ENCODE data around the gene ARL15.
A peak's percentile ranks its signal among the peaks of the same experiment; 100 is the strongest.
"Not testable (repeated sequence)": the region's sequence is repeated elsewhere in the genome, so short reads cannot be mapped to it uniquely, and the experiment has no call there.

ARL15 gene

GRCh38 chr5:54084696-54085095, 225.7 kb downstream of the ARL15 start:
- DNase-seq: no peak

DNA sequence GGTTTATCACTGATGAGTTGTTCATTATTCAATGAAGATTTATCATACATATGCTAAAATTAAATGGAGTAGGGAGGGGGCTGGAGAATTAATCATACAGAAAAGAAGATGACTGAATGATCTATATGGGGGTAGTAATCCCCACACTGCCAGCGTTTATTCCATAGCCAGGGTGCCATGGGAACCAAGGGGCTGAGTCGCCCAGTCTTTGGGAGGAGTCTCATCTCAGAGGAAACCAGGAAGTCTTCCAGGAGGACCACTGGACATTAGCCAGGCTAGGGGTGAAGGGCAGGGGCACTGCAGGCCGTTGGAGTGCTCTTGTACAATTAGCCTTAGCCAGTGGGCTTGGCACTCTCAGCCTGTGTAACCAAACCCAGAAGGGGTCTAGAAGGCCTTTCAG, 226.5 kb downstream of the ARL15 start:
- no peak for DNase-seq

GRCh38 chr5:54083245-54083644, 227.1 kb downstream of the ARL15 start:
- no peak for DNase-seq

GRCh38 chr5:54081415-54081814, 229.0 kb downstream of the ARL15 start:
- DNase-seq: peak; percentile 71

DNA sequence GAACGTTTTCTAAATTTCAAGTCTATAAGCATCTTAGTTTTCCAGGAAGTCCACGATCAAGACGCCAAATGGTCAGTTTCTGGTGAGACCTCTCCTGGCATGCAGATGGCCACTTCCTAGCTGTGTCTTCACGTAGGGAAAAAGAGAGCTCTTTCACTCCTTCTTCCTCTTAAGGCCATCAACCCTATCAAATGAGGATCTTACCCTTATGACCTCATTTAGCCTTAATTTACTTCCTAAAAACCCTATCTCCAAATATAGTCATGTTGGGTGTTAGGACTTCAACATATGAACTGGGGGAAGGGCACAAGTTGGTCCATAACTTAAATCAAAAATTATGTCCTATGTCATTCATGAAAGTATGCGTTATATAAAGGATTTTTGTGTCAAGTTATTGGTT, 229.5 kb downstream of the ARL15 start:
- no peak for DNase-seq

DNA sequence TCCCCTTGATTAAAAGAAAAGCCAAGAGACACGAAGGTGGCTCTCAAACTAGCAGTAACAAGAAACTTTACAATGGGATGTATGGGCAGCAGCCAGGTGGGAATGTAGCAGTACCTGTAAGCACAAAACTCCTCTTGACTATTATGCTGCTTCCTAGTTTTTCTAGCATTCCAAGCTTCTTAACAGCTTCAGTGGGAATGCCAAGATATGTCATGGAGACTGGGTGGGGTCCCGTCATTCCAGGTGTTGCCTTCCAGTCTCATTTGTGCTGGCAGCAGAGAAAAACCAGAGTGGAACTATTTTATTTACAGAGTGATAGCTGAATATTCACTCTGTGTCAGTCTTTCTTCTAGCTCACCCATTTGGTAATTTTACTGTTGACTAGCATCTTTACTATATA, 236.6 kb downstream of the ARL15 start:
- DNase-seq: no peak

DNA sequence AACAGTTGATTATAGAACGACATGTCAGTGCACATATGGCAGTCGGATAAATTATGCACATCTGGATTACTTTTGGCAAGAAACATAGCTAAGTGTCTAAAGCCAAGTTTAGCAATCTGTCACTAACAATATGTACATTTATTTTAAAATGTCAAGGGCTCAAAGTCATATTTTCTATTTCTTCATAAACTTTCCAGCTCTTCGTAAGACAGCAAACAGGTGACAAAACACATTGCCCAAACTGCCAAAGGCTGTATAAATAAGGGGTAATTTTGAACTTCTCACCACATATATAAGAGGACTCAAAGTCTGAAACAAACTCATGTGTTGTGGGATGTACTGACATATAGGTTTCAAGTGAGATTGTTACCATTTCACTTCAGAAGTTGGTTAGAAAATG, 237.2 kb downstream of the ARL15 start:
- no peak for DNase-seq

DNA sequence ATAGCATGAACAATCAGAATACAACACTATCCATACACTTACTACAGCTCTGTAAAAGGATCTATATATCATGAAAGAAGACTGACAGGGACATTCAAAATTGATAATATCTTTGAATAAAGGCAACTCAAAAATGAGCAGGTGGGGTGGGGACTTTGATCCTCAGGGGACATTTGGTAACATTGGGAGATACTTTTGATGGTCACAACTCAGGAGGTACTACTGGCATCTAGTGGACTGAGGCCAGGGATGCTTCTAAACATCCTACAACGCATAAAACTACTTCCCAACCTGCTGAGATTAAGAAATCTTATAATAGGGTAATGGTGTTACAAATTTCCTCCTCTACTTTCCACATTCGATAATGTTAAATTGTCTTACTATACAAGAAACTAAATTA, 243.9 kb downstream of the ARL15 start:
- peak; percentile 10 for DNase-seq

- no peak for DNase-seq
Observed at GRCh38 chr5:54063817-54064216, 246.6 kb downstream of the ARL15 start.

DNA sequence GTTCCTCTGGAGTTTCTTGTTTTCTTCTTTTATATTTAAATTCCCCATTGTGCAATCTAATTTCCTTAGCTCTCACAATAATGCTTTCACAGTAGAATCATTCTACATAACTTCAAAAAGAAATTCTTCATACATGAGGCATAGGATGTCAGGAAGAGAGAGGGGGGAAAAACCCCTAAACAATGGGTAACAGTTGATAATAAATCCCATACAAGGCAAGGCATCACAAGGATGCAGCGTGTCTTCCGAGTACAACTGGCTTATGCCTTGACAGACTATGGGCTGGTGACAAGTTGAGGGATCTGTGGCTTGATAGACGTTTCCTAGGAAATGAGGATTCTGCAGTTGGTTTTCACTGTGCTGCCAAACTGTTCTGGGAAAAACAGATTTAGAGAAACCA, 247.4 kb downstream of the ARL15 start:
- no peak for DNase-seq

GRCh38 chr5:54060919-54061318, 249.5 kb downstream of the ARL15 start:
- not testable (repeated sequence) for DNase-seq

DNA sequence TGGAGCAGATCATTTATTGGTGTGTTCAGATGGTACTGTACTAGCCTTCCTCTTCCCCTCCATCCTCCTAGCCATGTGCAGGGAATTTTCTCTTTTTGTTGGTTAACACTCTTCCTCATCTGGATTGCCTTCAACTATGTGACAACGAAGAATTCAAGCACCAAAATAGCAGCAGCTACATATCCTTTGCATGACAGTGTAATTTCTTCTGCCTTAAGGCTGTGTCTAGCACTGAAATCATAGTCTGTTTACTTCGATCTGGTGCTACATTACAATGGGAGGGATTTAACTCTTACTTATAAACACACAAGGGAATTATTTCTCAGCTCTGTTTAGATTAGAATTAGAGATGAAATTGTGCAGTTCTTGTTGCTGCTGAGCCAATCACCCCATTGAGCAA, 260.4 kb downstream of the ARL15 start:
- no peak for DNase-seq

DNA sequence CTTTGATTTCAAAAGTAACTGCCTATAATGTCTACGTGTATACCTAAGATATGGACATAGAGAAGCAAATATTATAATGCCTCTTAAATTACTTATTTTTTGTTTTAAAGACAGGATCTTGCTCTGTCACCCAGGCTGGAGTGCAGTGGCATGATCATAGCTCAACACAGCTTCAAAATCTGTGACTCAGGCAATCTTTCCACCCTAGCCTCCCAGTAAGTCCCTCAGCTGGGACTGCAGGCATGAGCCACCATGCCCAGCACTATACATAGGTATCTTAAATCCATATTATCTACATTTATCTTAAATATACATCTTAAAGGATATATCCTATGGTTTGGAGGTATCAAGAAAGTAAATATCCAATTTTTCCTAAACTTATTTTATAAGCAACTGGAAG, 261.2 kb downstream of the ARL15 start:
- DNase-seq: no peak

GRCh38 chr5:54045077-54045792, 265.1 kb downstream of the ARL15 start:
- DNase-seq: no peak

DNA sequence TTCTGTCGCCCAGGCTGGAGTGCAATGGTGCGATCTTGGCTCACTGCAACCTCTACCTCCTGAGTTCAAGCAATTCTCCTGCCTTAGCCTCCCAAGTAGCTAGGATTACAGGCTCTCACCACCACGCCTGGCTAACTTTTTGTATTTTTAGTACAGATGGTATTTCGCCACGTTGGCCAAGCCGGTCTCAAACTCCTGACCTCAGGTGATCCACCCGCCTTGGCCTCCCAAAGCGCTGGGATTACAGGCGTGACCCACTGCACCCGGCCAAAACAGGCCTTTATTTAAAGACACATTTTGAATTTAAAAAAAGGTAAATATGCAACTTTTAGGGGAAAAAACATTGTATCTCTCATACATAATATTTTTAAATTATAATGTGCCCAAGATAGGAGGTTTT, 266.1 kb downstream of the ARL15 start:
- not testable (repeated sequence) for DNase-seq

- peak; percentile 27 for DNase-seq
Observed at GRCh38 chr5:54040804-54041203, 269.6 kb downstream of the ARL15 start.

DNA sequence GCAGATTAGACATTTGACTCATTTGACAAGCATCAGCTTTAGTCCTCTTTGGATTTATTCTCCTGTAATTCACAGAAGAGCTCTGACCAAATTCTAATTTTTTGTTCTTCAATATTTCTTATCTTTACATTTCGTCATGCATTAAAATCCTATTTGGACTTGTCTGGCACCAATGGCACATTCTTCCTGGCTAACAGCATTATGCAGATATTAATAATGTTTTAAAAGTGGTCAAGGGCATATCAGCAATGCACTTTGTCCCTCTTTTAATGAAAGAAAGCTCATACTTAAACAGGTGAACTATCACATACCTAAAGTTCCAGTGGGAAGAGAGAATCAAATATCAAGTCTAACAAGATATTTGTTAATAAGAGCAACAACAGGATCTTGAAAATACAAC, 270.4 kb downstream of the ARL15 start:
- no peak for DNase-seq

GRCh38 chr5:54037205-54037604, 273.2 kb downstream of the ARL15 start:
- no peak for DNase-seq

DNA sequence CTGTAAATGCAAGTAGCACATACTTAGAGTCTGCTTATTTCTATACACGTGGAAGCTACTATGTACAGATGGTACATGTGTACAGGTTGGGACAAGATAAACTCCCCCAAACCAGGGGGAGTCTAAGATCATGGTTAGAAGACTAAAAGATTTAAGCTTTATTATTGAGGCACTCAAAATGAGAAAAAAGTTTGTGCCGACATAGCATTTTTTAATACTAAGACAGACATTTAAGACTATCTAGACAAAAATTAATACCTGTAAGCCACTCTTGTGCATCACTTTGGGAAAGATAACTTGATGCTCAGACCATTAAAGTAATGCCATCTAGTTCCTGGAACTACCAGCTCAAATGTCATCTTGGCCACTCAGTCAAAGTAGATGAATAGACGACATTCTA, 279.4 kb downstream of the ARL15 start:
- no peak for DNase-seq

DNA sequence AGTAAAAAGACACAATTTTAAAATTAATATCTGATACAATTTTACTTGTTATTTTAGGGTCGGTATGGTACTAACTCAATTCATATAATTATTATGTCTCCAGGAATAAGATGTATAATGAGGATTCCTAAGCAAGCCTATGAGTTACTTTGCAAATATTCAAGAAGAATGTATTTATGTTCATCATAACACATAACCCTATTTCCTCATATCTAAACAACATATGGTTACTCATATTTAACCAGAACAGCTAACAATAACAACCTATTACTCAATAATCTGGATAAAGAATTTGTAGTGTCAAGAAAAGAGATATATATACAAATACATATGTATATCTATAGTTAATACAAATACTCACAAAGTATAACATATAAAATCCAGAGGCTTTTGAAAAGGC, 285.9 kb downstream of the ARL15 start:
- DNase-seq: no peak

- DNase-seq: peak; percentile 76
Observed at GRCh38 chr5:54022223-54022622, 288.1 kb downstream of the ARL15 start.

DNA sequence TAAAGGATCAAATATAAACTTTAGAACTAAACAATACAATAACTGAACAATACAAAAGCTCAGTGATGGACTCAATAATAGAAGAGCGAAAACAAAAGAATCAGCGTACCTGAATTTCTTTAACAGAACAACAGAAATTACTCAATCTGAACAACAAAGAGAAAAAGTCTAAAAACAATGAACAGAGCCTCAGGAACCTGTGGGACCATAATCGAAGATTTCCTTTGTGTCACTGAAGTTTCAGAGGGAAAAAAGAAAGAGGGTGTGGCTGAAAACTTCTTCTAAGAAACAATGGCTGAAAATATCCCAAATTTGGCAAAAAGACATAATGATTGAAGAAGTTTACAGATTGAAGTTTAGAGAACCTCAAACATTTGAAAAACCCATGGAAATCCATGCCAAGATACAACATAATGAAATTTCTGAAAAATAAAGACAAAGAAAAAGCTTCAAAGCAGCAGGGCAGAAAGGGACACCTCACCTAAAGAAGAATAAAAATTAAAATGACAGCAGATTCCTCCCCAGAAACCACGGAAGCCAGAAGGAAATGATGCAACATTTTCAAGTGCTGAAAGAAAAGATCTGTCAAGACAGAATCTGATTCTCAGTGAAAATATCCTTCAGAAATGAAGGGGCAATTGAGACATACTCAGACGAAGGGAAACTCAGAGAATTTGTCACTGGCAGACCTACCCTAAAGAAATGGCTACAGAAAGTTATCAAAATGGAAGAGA, 288.8 kb downstream of the ARL15 start:
- DNase-seq: no peak

DNA sequence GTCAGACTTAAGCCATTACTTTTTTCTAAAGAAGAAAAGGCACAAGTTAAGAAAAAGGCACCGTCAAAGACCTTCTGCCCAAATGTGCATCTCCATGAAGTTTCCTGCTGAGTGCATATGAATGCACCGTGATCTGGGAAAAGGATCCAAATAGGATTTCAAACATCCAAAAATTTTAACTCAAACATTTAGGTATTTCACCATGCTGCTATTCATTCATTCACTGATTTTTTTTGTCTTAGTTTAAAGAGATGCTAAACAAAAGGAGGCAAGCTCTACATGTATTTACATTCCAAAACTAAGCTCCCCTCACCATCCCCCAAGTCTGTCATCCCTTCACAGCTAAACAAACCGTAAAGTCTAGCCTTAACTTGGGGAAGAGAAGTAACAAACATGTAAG, 291.9 kb downstream of the ARL15 start:
- no peak for DNase-seq

DNA sequence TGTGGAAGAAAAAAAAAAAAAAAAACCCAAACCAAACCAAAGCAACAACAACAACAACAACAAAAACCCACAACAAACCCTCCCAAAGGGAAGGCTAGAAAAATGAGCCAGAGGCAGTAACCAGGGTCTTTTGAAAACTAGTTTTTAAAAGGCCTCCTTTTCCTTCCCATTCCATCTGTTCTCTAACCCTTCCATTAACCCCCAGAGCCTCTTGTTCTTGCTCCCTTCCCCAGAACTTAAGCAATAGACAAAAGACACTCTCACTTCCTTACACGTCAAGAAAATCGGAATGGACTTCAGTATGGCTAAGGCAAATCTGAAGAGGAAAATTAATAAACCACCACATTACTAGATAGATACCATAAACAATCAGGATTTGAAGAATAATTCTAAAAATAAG, 292.8 kb downstream of the ARL15 start:
- no peak for DNase-seq

Data from NCI-H82 (cell line).